Hepatocyte (in vitro differentiated cells): ENCODE data around the gene SPATC1L.

Experiments
- EZH2phosphoT487 ChIP-seq: fragments of 200-600 bp; sonication (generic); IDR thresholded peaks from one replicate; pipeline ENCODE4 v1.6.1; 2018; ENCODE audit warnings: antibody characterized with exemption, mild to moderate bottlenecking, low read depth, moderate library complexity; ENCODE audit not compliant: unreplicated experiment, severe bottlenecking
- TF ChIP-seq, protein P1 (sequence below): fragments of 200-600 bp; sonication (generic); IDR thresholded peaks from 2 replicates; pipeline ENCODE4 v1.5.1; 2016; ENCODE audit warnings: antibody characterized with exemption, mild to moderate bottlenecking; ENCODE audit not compliant: poor library complexity

GRCh38 chr21:46181436-46181835, 2.8 kb downstream of the SPATC1L start:
- no peak for TF ChIP-seq EZH2phosphoT487
- TF ChIP-seq, protein P1, sequence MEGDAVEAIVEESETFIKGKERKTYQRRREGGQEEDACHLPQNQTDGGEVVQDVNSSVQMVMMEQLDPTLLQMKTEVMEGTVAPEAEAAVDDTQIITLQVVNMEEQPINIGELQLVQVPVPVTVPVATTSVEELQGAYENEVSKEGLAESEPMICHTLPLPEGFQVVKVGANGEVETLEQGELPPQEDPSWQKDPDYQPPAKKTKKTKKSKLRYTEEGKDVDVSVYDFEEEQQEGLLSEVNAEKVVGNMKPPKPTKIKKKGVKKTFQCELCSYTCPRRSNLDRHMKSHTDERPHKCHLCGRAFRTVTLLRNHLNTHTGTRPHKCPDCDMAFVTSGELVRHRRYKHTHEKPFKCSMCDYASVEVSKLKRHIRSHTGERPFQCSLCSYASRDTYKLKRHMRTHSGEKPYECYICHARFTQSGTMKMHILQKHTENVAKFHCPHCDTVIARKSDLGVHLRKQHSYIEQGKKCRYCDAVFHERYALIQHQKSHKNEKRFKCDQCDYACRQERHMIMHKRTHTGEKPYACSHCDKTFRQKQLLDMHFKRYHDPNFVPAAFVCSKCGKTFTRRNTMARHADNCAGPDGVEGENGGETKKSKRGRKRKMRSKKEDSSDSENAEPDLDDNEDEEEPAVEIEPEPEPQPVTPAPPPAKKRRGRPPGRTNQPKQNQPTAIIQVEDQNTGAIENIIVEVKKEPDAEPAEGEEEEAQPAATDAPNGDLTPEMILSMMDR, result no peak
